GM12878 (cell line): ENCODE data around the gene CACNG4. TPM values are rescaled to one million over a fixed set of nuclear protein-coding genes. Genes with fewer than 3 reads are reported as not detected.
A peak's percentile ranks its signal among the peaks of the same experiment; 100 is the strongest.

Experiments used
- ASH2L ChIP-seq: fragments of 300-600, 200-600 bp; sonication (generic); IDR thresholded peaks from 2 replicates; pipeline ENCODE4 v1.6.1; 2017; ENCODE audit warnings: low read depth, mild to moderate bottlenecking, borderline replicate concordance
- CHD2 ChIP-seq: IDR thresholded peaks from 2 replicates; pipeline ENCODE4 v1.6.1; 2011; ENCODE audit warnings: low read depth, low read length, improper control_type of control experiment, borderline replicate concordance
- HDGF ChIP-seq: fragments of 450-650 bp; IDR thresholded peaks from 2 replicates; pipeline ENCODE4 v1.6.1; 2016; ENCODE audit warnings: antibody characterized with exemption
- IKZF1 ChIP-seq: fragments of 450-650 bp; conservative IDR thresholded peaks from 2 replicates; pipeline ENCODE4 v1.6.1; 2017; ENCODE audit warnings: antibody characterized with exemption, mild to moderate bottlenecking
- MXI1 ChIP-seq: fragments of 150-350 bp; IDR thresholded peaks from 2 replicates; pipeline ENCODE4 v1.6.1; 2011; ENCODE audit warnings: low read depth, mild to moderate bottlenecking, inconsistent platforms, low read length, improper control_type of control experiment
- NFYB ChIP-seq: IDR thresholded peaks from 2 replicates; pipeline ENCODE4 v1.6.1; 2011; ENCODE audit warnings: low read depth, mild to moderate bottlenecking, low read length, improper control_type of control experiment, moderate library complexity; ENCODE audit not compliant: insufficient read depth
- SIN3A ChIP-seq: IDR thresholded peaks from 2 replicates; pipeline ENCODE4 v1.6.1; 2012; ENCODE audit warnings: low read depth, low read length, improper control_type of control experiment
- SIX5 ChIP-seq: IDR thresholded peaks from 2 replicates; pipeline ENCODE4 v1.6.1; 2011; ENCODE audit warnings: mild to moderate bottlenecking, low read depth, low read length, moderate library complexity; ENCODE audit not compliant: severe bottlenecking
- STAT1 ChIP-seq: fragments of 450-650 bp; conservative IDR thresholded peaks from 2 replicates; pipeline ENCODE4 v1.6.1; 2014; ENCODE audit warnings: antibody characterized with exemption, mild to moderate bottlenecking
- STAT3 ChIP-seq: IDR thresholded peaks from 2 replicates; pipeline ENCODE4 v1.6.1; 2011; ENCODE audit warnings: low read depth, low read length, improper control_type of control experiment
- SUZ12 ChIP-seq: fragments of 200-600 bp; sonication (generic); IDR thresholded peaks from one replicate; pipeline ENCODE4 v1.6.1; 2018; ENCODE audit warnings: antibody characterized with exemption, mild to moderate bottlenecking; ENCODE audit not compliant: unreplicated experiment
- ZBTB33 ChIP-seq: fragments of 450-650 bp; IDR thresholded peaks from 2 replicates; pipeline ENCODE4 v1.6.1; 2017; ENCODE audit warnings: mild to moderate bottlenecking
- polyA plus RNA-seq, 11 experiments: library from polyadenylated mRNA; depleted of rRNA in 4 of 11; unstranded in 6 of 11; stranded (reverse) in 5 of 11; fragments of >200 nt; fragmentation: Nextera tagmentation in 4 of 11; fragmentation: Illumina TruSeq in 1 of 11; extraction: Ambion mirVana in 4 of 11; extraction: Trizol in 1 of 11; gene quantifications; 1 replicate in 1 of 11; 2 replicates in 10 of 11; pipeline versions ENCODE4 v1.2.1 to v1.2.3, GENCODE V29; 2011 to 2016; ENCODE audit warnings: inconsistent platforms in 2 of 11, missing spikeins in 2 of 11, low read depth in 1 of 11
- total RNA-seq, 4 experiments: library from RNA; depleted of rRNA in 3 of 4; stranded (reverse); fragments of >200 nt in 3 of 4; fragmentation: Illumina TruSeq in 1 of 4; extraction: Trizol in 1 of 4; gene quantifications; 2 replicates each; pipeline versions ENCODE4 v1.2.1 to v1.2.3, GENCODE V29; 2013 to 2021

CACNG4 gene
- total and polyA plus RNA-seq, 10 of the 15 experiments (the other 5 are each of a cell fraction or from before 2014, with no cell fraction given), result 0.08 TPM; not detected in 8

- no peak for TF ChIP-seq ZBTB33
- no peak for TF ChIP-seq STAT1
- no peak for TF ChIP-seq CHD2
- TF ChIP-seq SIN3A, result no peak
- TF ChIP-seq ASH2L, result no peak
- TF ChIP-seq HDGF, result no peak
- TF ChIP-seq IKZF1, result peak; percentile 80
- no peak for TF ChIP-seq NFYB
- no peak for TF ChIP-seq STAT3
- no peak for TF ChIP-seq SIX5
- TF ChIP-seq SUZ12, result no peak
- TF ChIP-seq MXI1, result no peak
Observed at GRCh38 chr17:67035131-67036083, 70.9 kb downstream of the CACNG4 start (continued).
